Prostate gland (tissue), 2 donors: ENCODE measurements around the gene RAD51B. TPM values are rescaled to one million over a fixed set of nuclear protein-coding genes. Genes with fewer than 3 reads are reported as not detected.

Experiments used
- DNase-seq: peaks from one replicate; pipeline ENCODE4 v3.0.0-alpha.2; 2019; ENCODE audit warnings: low spot score
- H3K27ac ChIP-seq, 2 donors: fragments of 200-600 bp; sonication (generic); 2 replicates each; pipeline ENCODE4 v1.5.1; 2017 to 2019
- H3K27me3 ChIP-seq: fragments of 200-600 bp; sonication (generic); replicated peaks from 2 replicates; pipeline ENCODE4 v1.5.1; 2019; ENCODE audit not compliant: insufficient read depth
- H3K36me3 ChIP-seq, 2 donors: fragments of 200-600 bp; sonication (generic); 1 replicate in 1 of 2; 2 replicates in 1 of 2; pipeline versions ENCODE4 v1.5.1 to v1.8.1; 2017 to 2019
- H3K4me1 ChIP-seq: fragments of 200-600 bp; sonication (generic); replicated peaks from 2 replicates; pipeline ENCODE4 v1.5.1; 2019
- H3K4me3 ChIP-seq, 2 donors: fragments of 200-600 bp; sonication (generic); 2 replicates each; pipeline ENCODE4 v1.5.1; 2017 to 2019
- H3K9me3 ChIP-seq: fragments of 200-600 bp; sonication (generic); 2 replicates; pipeline ENCODE4 v1.5.1; 2017
- POLR2A ChIP-seq: fragments of 450-650 bp; IDR thresholded peaks from one replicate; pipeline ENCODE4 v1.6.1; 2016; ENCODE audit warnings: antibody characterized with exemption, mild to moderate bottlenecking
- POLR2AphosphoS5 ChIP-seq: sonication (generic); formaldehyde crosslinking; IDR thresholded peaks from one replicate; pipeline ENCODE4 v1.6.1; 2017; ENCODE audit warnings: antibody characterized with exemption
- WGBS: methylation state at CpG from one replicate; pipeline ENCODE4 v1.1.5; 2018; 5-methylcytosine and 5-hydroxymethylcytosine counted together
- intact Hi-C: fragments of 100-400 bp; cut with DNase I; formaldehyde crosslinking; loops from one replicate; pipeline ENCODE4 v1.14.2; 2022
- total RNA-seq, 2 donors: library from RNA; depleted of rRNA; stranded (reverse); fragments of >200 nt; gene quantifications; one replicate each; pipeline ENCODE4 v1.1.0, GENCODE V29; 2016
- TF ChIP-seq, protein P1 (sequence below), 4 experiments: fragments of 200-600 bp in 2 of 4; fragments of 450-650 bp in 2 of 4; sonication (generic) in 2 of 4; IDR thresholded peaks; 1 replicate in 3 of 4; 2 replicates in 1 of 4; pipeline ENCODE4 v1.5.1; 2016 to 2019; ENCODE audit warnings: antibody characterized with exemption in 4 of 4, mild to moderate bottlenecking in 2 of 4, moderate library complexity in 2 of 4

Gene RAD51B
- total RNA-seq, 2 donors from 2014 or later = 14.9 to 35.8 TPM

DNA sequence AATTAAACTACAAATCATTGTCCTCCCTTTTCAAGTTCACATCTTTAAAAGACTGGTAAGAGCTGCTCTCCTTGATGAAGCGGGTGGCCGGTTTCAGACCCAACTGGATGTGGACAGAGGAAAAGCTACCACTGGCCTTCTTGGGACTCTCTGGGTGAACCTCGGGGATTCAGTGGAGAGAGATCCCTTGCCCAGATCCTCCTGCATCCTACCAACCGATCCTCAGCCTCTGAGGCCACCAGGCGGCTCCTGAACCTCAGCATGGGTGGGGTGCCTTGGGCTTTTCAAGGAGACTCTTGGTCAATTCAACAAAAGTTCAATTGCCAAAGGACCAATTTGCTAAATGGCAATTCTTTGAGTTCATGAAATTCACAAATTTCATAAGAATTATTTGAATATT is 888.8 kb downstream of the RAD51B start:
- Histone ChIP-seq H3K9me3 (no peaks in the 10 kb centered on the region), H3K36me3 (no peaks in the 10 kb centered on the region), H3K4me3 (no peak overlapping the region), H3K27me3 (no peaks in the 10 kb centered on the region), H3K4me1 (peaks cover 4% of the 10 kb centered on the region), H3K27ac (no peak overlapping the region)
- TF ChIP-seq POLR2A (no peak), POLR2AphosphoS5 (no peak)
- TF ChIP-seq, protein P1, sequence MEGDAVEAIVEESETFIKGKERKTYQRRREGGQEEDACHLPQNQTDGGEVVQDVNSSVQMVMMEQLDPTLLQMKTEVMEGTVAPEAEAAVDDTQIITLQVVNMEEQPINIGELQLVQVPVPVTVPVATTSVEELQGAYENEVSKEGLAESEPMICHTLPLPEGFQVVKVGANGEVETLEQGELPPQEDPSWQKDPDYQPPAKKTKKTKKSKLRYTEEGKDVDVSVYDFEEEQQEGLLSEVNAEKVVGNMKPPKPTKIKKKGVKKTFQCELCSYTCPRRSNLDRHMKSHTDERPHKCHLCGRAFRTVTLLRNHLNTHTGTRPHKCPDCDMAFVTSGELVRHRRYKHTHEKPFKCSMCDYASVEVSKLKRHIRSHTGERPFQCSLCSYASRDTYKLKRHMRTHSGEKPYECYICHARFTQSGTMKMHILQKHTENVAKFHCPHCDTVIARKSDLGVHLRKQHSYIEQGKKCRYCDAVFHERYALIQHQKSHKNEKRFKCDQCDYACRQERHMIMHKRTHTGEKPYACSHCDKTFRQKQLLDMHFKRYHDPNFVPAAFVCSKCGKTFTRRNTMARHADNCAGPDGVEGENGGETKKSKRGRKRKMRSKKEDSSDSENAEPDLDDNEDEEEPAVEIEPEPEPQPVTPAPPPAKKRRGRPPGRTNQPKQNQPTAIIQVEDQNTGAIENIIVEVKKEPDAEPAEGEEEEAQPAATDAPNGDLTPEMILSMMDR (IDR thresholded peaks at IDR 0.05) = no peak
- intact Hi-C loops = no loop called here
- WGBS = 77% methylated on average over 5 of the region's 5 CpGs
- DNase-seq = no peak

DNA sequence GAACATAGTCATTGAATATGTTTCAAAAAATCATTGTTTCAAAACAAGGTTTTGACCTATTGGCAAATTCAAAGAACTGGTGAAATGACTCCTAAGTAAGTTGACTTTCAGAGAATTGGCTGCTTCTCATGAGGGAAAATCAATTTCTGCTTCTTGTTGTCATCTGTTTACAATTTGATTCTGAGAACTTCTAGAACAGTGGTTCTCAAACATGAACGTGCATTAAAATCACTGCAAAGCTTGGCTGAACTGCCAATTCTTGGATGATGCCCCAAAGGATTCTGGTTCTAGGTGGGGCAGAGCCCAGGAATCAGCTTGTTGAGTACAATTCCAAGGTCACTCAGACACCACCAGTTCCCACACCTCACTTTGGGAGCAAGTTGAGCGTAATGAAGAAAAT is 889.4 kb downstream of the RAD51B start:
- intact Hi-C loops = no loop called here
- peaks cover 4% of the 10 kb centered on the region for H3K4me1 ChIP-seq
- no peaks in the 10 kb centered on the region for H3K9me3 ChIP-seq
- no peaks in the 10 kb centered on the region for H3K27me3 ChIP-seq
- no peak overlapping the region for H3K27ac ChIP-seq
- DNase-seq = no peak
- H3K4me3 ChIP-seq = no peak overlapping the region
- TF ChIP-seq, protein P1 (IDR thresholded peaks at IDR 0.05) = no peak
- no peak for TF ChIP-seq POLR2AphosphoS5
- no peak for TF ChIP-seq POLR2A
- no peaks in the 10 kb centered on the region for H3K36me3 ChIP-seq
- WGBS = 85% methylated on average over 2 of the region's 2 CpGs

DNA sequence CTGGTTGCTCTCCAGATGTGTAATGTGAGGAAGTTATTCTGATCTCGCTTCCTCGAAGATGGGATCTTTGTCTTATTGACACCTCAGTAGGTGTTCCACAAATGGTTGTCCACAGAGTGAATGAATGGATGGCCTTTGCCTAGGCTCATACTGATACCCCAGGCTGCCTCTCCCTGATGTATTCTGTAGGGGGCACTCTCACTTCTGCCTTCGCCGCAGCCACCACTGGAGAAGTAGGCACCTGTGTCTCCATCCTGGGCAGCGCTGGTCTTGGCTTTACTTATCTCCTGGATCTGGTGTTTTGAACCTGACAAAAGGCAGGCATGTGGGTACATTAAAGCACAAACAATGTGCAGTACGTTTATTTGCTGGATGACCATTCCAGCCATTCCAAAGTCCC is 891.2 kb downstream of the RAD51B start:
- DNase-seq = no peak
- Histone ChIP-seq H3K4me3 (no peak overlapping the region), H3K4me1 (peaks cover 2% of the 10 kb centered on the region), H3K27me3 (no peaks in the 10 kb centered on the region), H3K9me3 (no peaks in the 10 kb centered on the region), H3K27ac (no peak overlapping the region), H3K36me3 (no peaks in the 10 kb centered on the region)
- TF ChIP-seq, protein P1 (IDR thresholded peaks at IDR 0.05) = no peak
- no peak for TF ChIP-seq POLR2A
- no peak for TF ChIP-seq POLR2AphosphoS5
- intact Hi-C loops = no loop called here
- WGBS = 97% methylated on average over 6 of the region's 6 CpGs

DNA sequence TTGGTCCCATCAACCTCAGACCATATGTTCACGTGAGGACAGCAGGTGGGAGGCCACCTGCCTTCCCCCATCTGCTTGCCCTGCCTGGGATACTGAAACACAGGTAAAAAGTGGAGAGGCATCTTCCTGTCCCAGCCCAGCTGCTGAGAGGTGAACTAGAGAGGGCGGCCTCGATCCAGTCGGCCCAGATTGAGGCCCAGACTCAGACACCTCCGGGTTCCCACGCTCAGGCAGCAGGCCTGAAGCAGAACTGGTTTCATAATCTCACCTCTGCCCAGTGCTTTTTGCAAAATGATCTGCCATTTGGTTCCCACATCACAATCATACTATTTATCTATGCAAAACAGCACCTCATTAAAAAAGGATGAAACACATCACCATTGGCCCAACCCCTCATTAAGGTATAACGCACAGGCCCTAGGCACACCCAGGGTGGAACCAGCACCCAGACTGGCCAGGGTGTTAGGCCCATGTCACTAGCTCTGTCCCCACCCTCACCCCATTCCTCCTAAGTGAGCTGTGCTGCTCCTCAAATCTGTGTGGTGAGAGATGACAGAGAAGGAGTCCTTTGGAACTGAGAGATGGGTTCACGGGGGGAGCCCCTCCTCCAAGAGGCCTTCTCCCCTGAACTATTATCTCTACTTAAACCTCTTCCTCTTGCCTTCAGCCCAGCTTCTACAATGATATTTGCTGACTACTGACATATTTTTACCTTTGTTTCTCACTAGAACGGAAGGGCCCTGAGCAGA is 892.2 kb downstream of the RAD51B start:
- no peaks in the 10 kb centered on the region for H3K9me3 ChIP-seq
- no peaks in the 10 kb centered on the region for H3K27me3 ChIP-seq
- no peaks in the 10 kb centered on the region for H3K4me1 ChIP-seq
- no peak for DNase-seq
- intact Hi-C loops = no loop called here
- H3K27ac ChIP-seq = no peak overlapping the region
- no peaks in the 10 kb centered on the region for H3K36me3 ChIP-seq
- H3K4me3 ChIP-seq = no peak overlapping the region
- TF ChIP-seq, protein P1 (IDR thresholded peaks at IDR 0.05) = no peak
- no peak for TF ChIP-seq POLR2A
- TF ChIP-seq POLR2AphosphoS5 = no peak
- 85% methylated on average over 9 of the region's 9 CpGs for WGBS

DNA sequence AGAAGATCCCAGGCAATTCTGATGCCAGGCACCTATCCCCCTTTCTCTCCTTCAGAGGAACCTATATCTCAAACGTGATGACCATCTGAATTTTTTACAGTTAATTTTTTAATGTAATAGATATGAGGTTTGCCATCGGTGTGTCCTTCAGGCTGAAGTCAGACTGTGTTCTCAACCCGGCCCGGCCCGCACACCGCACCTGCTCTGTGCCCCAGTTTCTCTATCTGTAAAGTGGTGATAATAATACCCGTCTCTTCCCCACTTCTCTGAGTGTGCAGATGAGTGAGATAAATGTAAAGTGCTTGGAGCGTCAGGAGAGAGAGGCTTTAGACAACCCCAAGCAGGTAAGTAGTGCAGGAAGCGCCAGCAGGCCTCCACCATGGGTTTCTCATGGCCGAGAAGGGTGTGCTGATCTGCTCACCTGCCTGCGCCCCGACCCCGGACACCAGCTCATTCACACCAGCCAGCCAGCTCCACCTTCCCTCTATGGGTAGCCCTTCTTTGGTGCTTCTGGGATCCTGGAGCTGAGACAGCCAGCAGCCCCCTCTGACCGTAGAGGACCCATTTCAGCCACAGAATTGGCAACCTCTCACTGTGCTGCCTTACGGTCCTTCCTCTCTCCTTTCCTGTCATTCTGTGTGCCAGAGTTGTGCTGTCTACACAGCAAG is 893.3 kb downstream of the RAD51B start:
- DNase-seq = no peak
- 96% methylated on average over 15 of the region's 15 CpGs for WGBS
- Histone ChIP-seq H3K27ac (no peak overlapping the region), H3K4me1 (no peaks in the 10 kb centered on the region), H3K36me3 (no peaks in the 10 kb centered on the region), H3K27me3 (no peaks in the 10 kb centered on the region), H3K4me3 (no peak overlapping the region), H3K9me3 (no peaks in the 10 kb centered on the region)
- TF ChIP-seq POLR2AphosphoS5 (no peak), POLR2A (no peak)
- TF ChIP-seq, protein P1 (IDR thresholded peaks at IDR 0.05) = no peak
- intact Hi-C loops = no loop called here
